HG03060 (cell line): Measurements from ENCODE around the gene ROR2.

ENCODE experiments used
- ATAC-seq: cut with Tn5 transposase; IDR thresholded peaks from one replicate; pipeline ENCODE4 v1.9.1; 2021; ENCODE audit warnings: low read depth, moderate number of reproducible peaks; ENCODE audit not compliant: unreplicated experiment

Gene ROR2

GRCh38 chr9:91611582-91611981 lies 338.4 kb downstream of the ROR2 start:
- no peak for ATAC-seq

GRCh38 chr9:91606255-91606995 lies 343.6 kb downstream of the ROR2 start:
- no peak for ATAC-seq

GRCh38 chr9:91604451-91605179 lies 345.4 kb downstream of the ROR2 start:
- ATAC-seq: no peak

GRCh38 chr9:91603932-91604331 lies 346.1 kb downstream of the ROR2 start:
- ATAC-seq: no peak

GRCh38 chr9:91599564-91599963 lies 350.5 kb downstream of the ROR2 start:
- ATAC-seq: no peak

GRCh38 chr9:91591627-91592026 lies 358.4 kb downstream of the ROR2 start:
- ATAC-seq: no peak

- ATAC-seq: no peak
Observed at GRCh38 chr9:91589101-91589553, 360.9 kb downstream of the ROR2 start.

- no peak for ATAC-seq
Observed at GRCh38 chr9:91586282-91586681, 363.7 kb downstream of the ROR2 start.

- no peak for ATAC-seq
Observed at GRCh38 chr9:91583966-91584365, 366.1 kb downstream of the ROR2 start.

GRCh38 chr9:91583161-91583875 lies 366.7 kb downstream of the ROR2 start:
- ATAC-seq: no peak

- no peak for ATAC-seq
Observed at GRCh38 chr9:91582181-91582580, 367.8 kb downstream of the ROR2 start.

- ATAC-seq: no peak
Observed at GRCh38 chr9:91580136-91580535, 369.9 kb downstream of the ROR2 start.

- no peak for ATAC-seq
Observed at GRCh38 chr9:91578911-91579310, 371.1 kb downstream of the ROR2 start.

GRCh38 chr9:91577633-91578061 lies 372.4 kb downstream of the ROR2 start:
- no peak for ATAC-seq

GRCh38 chr9:91572811-91573210 lies 377.2 kb downstream of the ROR2 start:
- ATAC-seq: no peak

GRCh38 chr9:91572044-91572443 lies 378.0 kb downstream of the ROR2 start:
- ATAC-seq: no peak

- no peak for ATAC-seq
Observed at GRCh38 chr9:91571036-91571435, 379.0 kb downstream of the ROR2 start.

GRCh38 chr9:91567642-91568274 lies 382.3 kb downstream of the ROR2 start:
- no peak for ATAC-seq

GRCh38 chr9:91564081-91564670 lies 385.9 kb downstream of the ROR2 start:
- ATAC-seq: no peak

- ATAC-seq: no peak
Observed at GRCh38 chr9:91562416-91562815, 387.6 kb downstream of the ROR2 start.
